Activated CD4-positive, alpha-beta memory T cell treated with anti-CD3 and anti-CD28 coated beads for 36 hours (primary cell): ENCODE data around the gene SNAPC4. TPM values are rescaled to one million over a fixed set of nuclear protein-coding genes. Genes with fewer than 3 reads are reported as not detected.
A peak's percentile ranks its signal among the peaks of the same experiment; 100 is the strongest.

ENCODE experiments used
- CTCF ChIA-PET: fragments of 350-600 bp; sonication (Branson Sonifier 250); formaldehyde crosslinking; loops from one replicate; lab custom pipeline; 2021; ENCODE audit warnings: antibody characterized with exemption, inconsistent platforms; lab: Charles Lee
- POLR2A ChIA-PET: fragments of 350-600 bp; sonication (Branson Sonifier 250); formaldehyde crosslinking; loops from one replicate; lab custom pipeline; 2021; ENCODE audit warnings: antibody characterized with exemption; lab: Charles Lee
- DNase-seq: peaks from one replicate; pipeline ENCODE4 v3.0.0-alpha.2; 2020
- H3K27ac Mint-ChIP-seq: one replicate; pipeline ENCODE4 v1.8.0; 2021; ENCODE audit warnings: mixed read lengths
- H3K27me3 Mint-ChIP-seq: one replicate; pipeline ENCODE4 v1.8.0; 2021; ENCODE audit warnings: mixed read lengths
- H3K36me3 Mint-ChIP-seq: one replicate; pipeline ENCODE4 v1.8.0; 2021; ENCODE audit warnings: mixed read lengths
- H3K4me1 Mint-ChIP-seq: one replicate; pipeline ENCODE4 v1.8.0; 2021; ENCODE audit warnings: low read depth, mixed read lengths
- H3K4me3 Mint-ChIP-seq: one replicate; pipeline ENCODE4 v1.8.0; 2021; ENCODE audit warnings: mild to moderate bottlenecking, mixed read lengths
- H3K9me3 Mint-ChIP-seq: one replicate; pipeline ENCODE4 v1.8.0; 2021; ENCODE audit warnings: mixed read lengths
- intact Hi-C: fragments of 100-400 bp; cut with micrococcal nuclease; formaldehyde crosslinking; loops from one replicate; pipeline ENCODE4 v1.15.1; 2023
- total RNA-seq, 2 experiments: library from RNA; stranded (reverse); gene quantifications; one replicate each; pipeline ENCODE4 v1.2.3, GENCODE V29; 2021

SNAPC4 gene, protein sequence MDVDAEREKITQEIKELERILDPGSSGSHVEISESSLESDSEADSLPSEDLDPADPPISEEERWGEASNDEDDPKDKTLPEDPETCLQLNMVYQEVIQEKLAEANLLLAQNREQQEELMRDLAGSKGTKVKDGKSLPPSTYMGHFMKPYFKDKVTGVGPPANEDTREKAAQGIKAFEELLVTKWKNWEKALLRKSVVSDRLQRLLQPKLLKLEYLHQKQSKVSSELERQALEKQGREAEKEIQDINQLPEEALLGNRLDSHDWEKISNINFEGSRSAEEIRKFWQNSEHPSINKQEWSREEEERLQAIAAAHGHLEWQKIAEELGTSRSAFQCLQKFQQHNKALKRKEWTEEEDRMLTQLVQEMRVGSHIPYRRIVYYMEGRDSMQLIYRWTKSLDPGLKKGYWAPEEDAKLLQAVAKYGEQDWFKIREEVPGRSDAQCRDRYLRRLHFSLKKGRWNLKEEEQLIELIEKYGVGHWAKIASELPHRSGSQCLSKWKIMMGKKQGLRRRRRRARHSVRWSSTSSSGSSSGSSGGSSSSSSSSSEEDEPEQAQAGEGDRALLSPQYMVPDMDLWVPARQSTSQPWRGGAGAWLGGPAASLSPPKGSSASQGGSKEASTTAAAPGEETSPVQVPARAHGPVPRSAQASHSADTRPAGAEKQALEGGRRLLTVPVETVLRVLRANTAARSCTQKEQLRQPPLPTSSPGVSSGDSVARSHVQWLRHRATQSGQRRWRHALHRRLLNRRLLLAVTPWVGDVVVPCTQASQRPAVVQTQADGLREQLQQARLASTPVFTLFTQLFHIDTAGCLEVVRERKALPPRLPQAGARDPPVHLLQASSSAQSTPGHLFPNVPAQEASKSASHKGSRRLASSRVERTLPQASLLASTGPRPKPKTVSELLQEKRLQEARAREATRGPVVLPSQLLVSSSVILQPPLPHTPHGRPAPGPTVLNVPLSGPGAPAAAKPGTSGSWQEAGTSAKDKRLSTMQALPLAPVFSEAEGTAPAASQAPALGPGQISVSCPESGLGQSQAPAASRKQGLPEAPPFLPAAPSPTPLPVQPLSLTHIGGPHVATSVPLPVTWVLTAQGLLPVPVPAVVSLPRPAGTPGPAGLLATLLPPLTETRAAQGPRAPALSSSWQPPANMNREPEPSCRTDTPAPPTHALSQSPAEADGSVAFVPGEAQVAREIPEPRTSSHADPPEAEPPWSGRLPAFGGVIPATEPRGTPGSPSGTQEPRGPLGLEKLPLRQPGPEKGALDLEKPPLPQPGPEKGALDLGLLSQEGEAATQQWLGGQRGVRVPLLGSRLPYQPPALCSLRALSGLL (N-terminal part only)
- total RNA-seq, result 10 to 100 TPM; 13.9 to 14.3 TPM

DNA sequence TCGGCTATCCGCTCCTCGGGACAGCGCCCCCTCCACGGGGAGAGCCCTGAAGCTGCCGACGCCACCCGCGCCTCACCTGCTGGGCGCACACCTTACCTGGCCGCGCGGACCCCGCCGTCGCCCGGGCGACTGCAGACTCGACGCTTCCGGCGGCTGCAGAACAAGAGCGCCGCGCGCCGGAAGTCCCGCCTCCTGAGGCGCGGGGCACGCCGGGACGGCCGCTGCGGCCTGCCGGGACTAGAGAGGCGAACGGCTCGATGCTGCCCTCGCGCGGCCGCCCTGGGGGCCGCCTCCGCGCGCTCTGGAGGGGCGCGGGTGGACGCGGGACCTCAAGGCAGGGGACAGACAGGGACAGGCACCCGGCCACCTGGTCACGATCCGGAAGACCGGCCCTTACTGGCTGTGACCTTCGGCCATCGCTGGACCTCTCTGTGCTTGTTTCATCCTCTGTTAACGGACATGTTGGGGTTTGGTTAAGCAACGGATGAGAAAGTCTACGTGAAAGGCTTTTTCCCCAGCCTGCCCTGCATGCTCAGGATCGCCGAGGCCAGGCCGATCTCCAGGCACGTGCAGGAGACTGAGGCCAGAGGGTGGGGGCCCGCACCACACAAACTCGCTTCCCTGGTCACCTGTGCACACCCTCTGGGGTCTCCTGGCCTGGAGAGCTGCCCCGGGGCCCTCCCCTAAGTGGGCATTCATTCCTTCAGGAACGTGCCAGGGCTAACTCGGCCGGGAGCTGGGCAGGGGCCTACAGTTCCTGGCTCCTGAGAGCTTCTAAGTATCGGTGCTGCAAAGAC, at the start of gene SNAPC4:
Gene SNAPC4 (minus strand): TSS at position 133 of the 797 bp plus-strand sequence. CDS start 1,742 bp downstream, outside the sequence.
- Mint-ChIP-seq H3K27ac (peak within 1 kb of the TSS; percentile 76), H3K27me3 (no peaks in the 10 kb centered on the region), H3K4me1 (peaks cover 50% of the 10 kb centered on the region), H3K4me3 (peak within 1 kb of the TSS; percentile 83), H3K9me3 (no peaks in the 10 kb centered on the region), H3K36me3 (peaks cover 40% of the 10 kb centered on the region)
- CTCF ChIA-PET, result interaction anchor here (0.7 to 2.5 kb wide), 11 partner anchors 8 to 140 kb away, joined by 3 to 19 read pairs (median 4); partner anchors contain the start of genes DNLZ, ENTR1 and PMPCA
- intact Hi-C loops, result loop anchor here (5.0 kb wide), 1 partner anchor 37 kb away; the partner anchor contains the start of gene INPP5E
- POLR2A ChIA-PET, result interaction anchor here (0.7 to 1.8 kb wide), 3 partner anchors 9 to 37 kb away, joined by 3 to 7 read pairs (median 5); partner anchors contain the start of genes DNLZ, ENTR1 and PMPCA
- DNase-seq, result peak; percentile 91

DNA sequence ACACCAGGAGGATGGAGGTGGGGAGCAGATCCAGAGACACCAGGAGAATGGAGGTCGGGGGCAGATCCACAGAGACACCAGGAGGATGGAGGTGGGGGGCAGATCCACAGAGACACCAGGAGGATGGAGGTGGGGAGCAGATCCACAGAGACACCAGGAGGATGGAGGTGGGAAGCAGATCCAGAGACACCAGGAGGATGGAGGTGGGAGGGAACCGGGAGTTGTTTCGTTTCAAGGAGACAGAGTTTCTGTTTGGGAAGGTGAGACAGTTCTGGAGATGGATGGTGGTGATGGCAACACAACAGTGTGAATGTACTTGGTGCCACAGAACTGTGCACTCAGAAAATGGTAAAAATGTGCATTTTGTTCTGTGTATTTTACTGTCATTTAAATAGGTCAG, 48.7 kb upstream of the SNAPC4 start:
- no peaks in the 10 kb centered on the region for H3K27me3 Mint-ChIP-seq
- no peaks in the 10 kb centered on the region for H3K9me3 Mint-ChIP-seq
- ChIA-PET CTCF (no interaction called here), POLR2A (no interaction called here)
- intact Hi-C loops, result no loop called here
- H3K36me3 Mint-ChIP-seq, result peaks cover 44% of the 10 kb centered on the region
- no peaks in the 10 kb centered on the region for H3K4me1 Mint-ChIP-seq
- no peak overlapping the region for H3K4me3 Mint-ChIP-seq
- H3K27ac Mint-ChIP-seq, result no peak overlapping the region
- no peak for DNase-seq

DNA sequence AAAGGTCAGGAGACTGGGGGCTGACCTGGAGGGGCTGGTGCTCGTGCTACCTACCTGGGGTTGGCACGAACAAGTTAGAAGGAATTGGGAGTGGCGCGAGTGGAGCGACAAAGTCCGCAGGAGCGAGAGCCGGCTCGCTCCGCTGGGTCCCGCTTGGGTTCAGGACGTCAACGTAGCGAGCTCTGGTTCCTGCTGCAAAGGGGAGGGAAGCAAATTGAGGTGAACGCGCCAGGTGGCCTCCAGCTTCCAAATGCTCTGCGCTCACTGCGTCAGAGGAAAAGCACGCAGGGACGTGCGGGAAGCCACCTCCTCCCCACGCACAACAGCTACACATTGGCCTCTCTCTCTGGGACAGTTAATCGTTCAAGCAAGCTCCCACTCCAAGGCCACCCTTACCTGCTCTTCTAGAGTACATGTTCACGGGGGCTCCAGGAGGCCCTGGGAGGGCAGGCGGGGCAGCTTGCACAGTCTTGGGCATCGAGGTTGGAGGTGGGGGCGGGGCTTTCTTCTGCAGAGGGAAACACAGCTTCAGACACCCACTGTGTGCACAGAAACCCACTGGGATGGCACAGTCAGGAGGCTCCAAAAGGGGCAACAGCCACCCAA, 47.3 kb upstream of the SNAPC4 start:
- H3K4me3 Mint-ChIP-seq, result no peak overlapping the region
- ChIA-PET CTCF (no interaction called here), POLR2A (no interaction called here)
- intact Hi-C loops, result no loop called here
- H3K9me3 Mint-ChIP-seq, result no peaks in the 10 kb centered on the region
- no peak overlapping the region for H3K27ac Mint-ChIP-seq
- peaks cover 44% of the 10 kb centered on the region for H3K36me3 Mint-ChIP-seq
- H3K4me1 Mint-ChIP-seq, result no peaks in the 10 kb centered on the region
- no peaks in the 10 kb centered on the region for H3K27me3 Mint-ChIP-seq
- no peak for DNase-seq

DNA sequence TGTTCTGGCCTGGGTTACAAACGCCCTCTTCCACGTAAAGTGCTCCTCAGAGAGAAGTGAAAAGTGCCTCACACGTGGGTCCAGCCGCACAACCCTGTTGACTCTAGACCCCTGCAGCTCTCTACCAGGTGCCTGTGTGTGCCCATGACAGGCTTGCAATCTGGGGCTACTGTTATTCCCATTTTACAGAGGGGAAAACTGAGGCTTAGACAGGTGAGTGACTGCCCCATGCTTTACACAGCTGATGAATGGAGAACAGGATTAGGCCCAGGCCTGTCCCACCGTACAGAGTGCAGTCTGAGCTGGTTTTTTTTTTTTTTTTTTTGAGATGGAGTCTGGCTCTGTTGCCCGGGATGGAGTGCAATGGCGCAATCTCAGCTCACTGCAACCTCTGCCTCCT, 45.8 kb upstream of the SNAPC4 start:
- no peak for DNase-seq
- ChIA-PET POLR2A (no interaction called here), CTCF (interaction anchor here (0.6 kb wide), 2 partner anchors 42 to 642 kb away, joined by 3 read pairs; no protein-coding TSS in a partner anchor)
- intact Hi-C loops, result no loop called here
- no peaks in the 10 kb centered on the region for H3K9me3 Mint-ChIP-seq
- no peaks in the 10 kb centered on the region for H3K27me3 Mint-ChIP-seq
- H3K4me1 Mint-ChIP-seq, result no peaks in the 10 kb centered on the region
- no peak overlapping the region for H3K4me3 Mint-ChIP-seq
- no peak overlapping the region for H3K27ac Mint-ChIP-seq
- peaks cover 37% of the 10 kb centered on the region for H3K36me3 Mint-ChIP-seq

DNA sequence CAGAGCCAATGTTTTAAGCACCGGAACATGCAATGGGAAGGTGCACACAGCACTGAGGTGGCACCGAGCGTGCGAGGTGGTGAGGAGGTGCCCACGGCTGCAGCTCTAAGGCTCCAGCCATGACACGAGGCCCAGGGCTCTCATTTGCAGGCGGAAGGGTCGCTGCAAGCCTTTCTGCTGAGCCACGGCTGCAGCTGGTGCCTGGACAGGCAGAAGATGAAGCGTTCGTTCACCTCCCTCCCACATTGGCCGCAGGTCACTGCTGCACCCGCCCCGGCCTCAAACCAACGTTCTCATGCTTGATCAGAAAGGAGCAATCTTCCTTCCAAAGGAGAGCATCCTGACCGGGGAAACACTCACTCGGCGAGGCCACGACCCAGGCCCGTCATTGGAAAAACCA, 44.1 kb upstream of the SNAPC4 start:
- peaks cover 34% of the 10 kb centered on the region for H3K36me3 Mint-ChIP-seq
- no peak overlapping the region for H3K27ac Mint-ChIP-seq
- intact Hi-C loops, result no loop called here
- POLR2A ChIA-PET, result interaction anchor here (0.8 kb wide), 1 partner anchor 32 kb away, joined by 3 read pairs; no protein-coding TSS in a partner anchor
- no peaks in the 10 kb centered on the region for H3K9me3 Mint-ChIP-seq
- DNase-seq, result no peak
- no peaks in the 10 kb centered on the region for H3K4me1 Mint-ChIP-seq
- CTCF ChIA-PET, result no interaction called here
- no peak overlapping the region for H3K4me3 Mint-ChIP-seq
- no peaks in the 10 kb centered on the region for H3K27me3 Mint-ChIP-seq

DNA sequence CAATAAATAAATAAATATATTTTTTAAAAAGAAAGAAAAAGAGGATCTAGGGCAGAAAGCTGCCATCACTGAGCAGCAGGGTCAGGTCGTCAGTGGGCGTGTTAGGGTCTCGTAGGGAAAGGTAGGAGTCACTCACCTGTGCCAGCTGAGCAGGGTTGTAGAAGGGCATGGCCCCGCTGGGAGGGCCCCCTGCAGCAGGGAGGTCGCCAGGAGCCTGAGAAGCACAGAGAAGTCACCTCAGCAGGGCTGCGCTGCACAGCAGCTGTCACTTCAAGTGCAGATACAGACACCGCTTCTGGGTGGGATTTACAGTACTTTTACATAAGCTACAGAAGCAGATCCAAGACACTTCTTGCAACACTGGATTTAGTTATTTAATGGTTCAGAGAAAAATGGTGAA, 43.7 kb upstream of the SNAPC4 start:
- Mint-ChIP-seq H3K9me3 (no peaks in the 10 kb centered on the region), H3K4me3 (no peak overlapping the region), H3K36me3 (peaks cover 34% of the 10 kb centered on the region), H3K27ac (no peak overlapping the region), H3K4me1 (no peaks in the 10 kb centered on the region), H3K27me3 (no peaks in the 10 kb centered on the region)
- ChIA-PET POLR2A (interaction anchor here (0.8 kb wide), 1 partner anchor 32 kb away, joined by 3 read pairs; no protein-coding TSS in a partner anchor), CTCF (interaction anchor here (0.7 kb wide), 1 partner anchor 41 kb away, joined by 3 read pairs; no protein-coding TSS in a partner anchor)
- intact Hi-C loops, result no loop called here
- DNase-seq, result no peak

DNA sequence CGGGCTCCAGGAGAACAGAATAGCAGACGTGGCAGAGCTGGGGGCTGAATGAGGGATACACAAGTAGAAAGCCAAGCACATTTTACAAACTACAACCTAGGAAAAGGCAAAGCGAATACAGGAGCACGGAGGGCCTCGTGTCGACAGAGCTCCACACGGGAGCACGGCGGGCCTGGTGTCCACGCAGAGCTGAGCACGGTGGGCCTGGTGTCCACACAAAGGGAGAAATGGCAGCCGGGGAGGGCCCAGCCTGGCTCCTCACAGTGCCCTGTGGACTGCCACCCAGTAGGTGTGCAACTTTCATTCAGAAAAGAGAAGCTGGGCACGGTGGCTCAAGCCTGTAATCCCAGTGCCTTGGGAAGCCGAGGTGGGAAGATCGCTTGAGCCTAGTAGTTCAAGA, 43.1 kb upstream of the SNAPC4 start:
- Mint-ChIP-seq H3K36me3 (peaks cover 32% of the 10 kb centered on the region), H3K9me3 (no peaks in the 10 kb centered on the region), H3K27ac (no peak overlapping the region), H3K4me1 (peaks cover 3% of the 10 kb centered on the region), H3K27me3 (no peaks in the 10 kb centered on the region), H3K4me3 (no peak overlapping the region)
- DNase-seq, result no peak
- POLR2A ChIA-PET, result no interaction called here
- intact Hi-C loops, result no loop called here
- CTCF ChIA-PET, result interaction anchor here (0.7 kb wide), 1 partner anchor 41 kb away, joined by 3 read pairs; no protein-coding TSS in a partner anchor

DNA sequence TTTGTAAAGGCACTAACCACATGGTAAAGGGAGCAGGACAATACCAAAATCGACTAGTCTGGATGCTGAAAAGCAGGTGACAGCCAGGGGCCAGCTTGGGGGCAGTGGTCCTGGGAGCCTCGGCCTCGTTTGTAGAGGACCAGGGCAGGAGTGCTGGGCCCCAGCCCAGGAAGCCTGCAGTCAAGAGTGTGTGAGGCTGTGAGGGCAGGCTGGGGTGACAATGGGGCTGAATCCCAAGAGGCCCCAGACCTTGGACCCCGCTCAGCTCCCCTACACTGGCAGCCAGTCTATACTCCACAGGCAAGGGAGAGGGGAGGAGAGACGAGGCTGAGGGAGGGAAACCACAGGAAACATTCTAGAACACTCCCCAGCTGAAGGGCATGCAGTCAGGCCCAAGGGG, 42.3 kb upstream of the SNAPC4 start:
- Mint-ChIP-seq H3K27me3 (no peaks in the 10 kb centered on the region), H3K4me1 (peaks cover 10% of the 10 kb centered on the region), H3K27ac (no peak overlapping the region), H3K4me3 (no peak overlapping the region), H3K9me3 (no peaks in the 10 kb centered on the region), H3K36me3 (peaks cover 28% of the 10 kb centered on the region)
- POLR2A ChIA-PET, result no interaction called here
- DNase-seq, result no peak
- CTCF ChIA-PET, result no interaction called here
- intact Hi-C loops, result no loop called here

DNA sequence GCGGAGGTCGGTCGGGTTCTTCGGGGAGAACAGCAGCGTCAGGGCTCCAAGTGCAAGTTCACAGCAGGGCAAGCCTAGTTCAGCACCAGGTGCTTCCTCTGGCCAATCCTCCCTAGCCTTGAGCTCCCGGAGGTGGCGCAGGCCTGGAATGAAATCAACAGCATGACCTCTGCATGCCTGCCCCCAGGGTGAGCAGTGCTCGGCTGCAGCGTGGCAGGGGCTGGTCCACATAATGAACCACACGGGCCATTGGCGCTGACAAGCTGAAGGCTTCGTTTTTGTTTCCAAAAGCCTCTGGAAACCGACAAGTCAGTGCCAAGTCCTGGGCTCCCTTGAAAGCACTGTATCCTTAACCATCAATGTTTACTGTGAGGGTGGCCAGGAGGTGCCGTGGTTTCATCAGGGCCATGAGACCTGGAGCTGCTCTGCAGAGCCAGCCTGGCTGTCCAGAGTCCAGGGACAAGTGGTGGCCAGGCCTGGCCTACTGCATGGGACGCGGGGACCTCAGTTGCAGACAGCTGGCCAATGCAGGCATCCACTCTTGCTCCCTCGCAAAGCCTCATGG, 41.8 kb upstream of the SNAPC4 start:
- DNase-seq, result no peak
- H3K27ac Mint-ChIP-seq, result no peak overlapping the region
- POLR2A ChIA-PET, result no interaction called here
- H3K36me3 Mint-ChIP-seq, result peaks cover 23% of the 10 kb centered on the region
- CTCF ChIA-PET, result interaction anchor here (1.5 kb wide), 1 partner anchor 41 kb away, joined by 3 read pairs; no protein-coding TSS in a partner anchor
- no peaks in the 10 kb centered on the region for H3K9me3 Mint-ChIP-seq
- peaks cover 15% of the 10 kb centered on the region for H3K4me1 Mint-ChIP-seq
- no peaks in the 10 kb centered on the region for H3K27me3 Mint-ChIP-seq
- intact Hi-C loops, result no loop called here
- H3K4me3 Mint-ChIP-seq, result no peak overlapping the region

DNA sequence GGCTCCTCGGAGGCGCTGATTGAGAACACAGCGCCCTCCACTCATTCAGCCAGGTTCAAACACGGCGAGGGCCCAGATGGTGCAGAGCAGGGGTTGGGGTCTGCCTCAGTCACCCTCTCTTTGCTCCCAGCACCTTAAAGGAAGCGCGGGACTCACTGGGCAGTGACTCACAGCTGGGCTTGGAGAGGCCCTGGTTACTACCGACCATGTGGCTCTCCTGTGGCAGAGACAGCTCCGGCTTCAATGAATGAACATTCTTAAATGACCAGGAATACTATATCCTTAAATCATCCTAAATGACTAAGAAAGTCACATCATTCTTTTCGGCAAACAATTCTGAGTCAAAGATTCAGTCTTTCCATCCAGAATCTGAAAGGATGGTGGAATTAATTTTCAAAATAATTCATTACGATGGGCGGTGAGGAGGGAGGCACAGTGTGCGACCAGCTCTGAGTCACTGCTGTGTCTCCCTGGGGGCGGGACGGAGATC, 41.3 kb upstream of the SNAPC4 start:
- DNase-seq, result no peak
- intact Hi-C loops, result no loop called here
- POLR2A ChIA-PET, result no interaction called here
- H3K27ac Mint-ChIP-seq, result no peak overlapping the region
- peaks cover 19% of the 10 kb centered on the region for H3K4me1 Mint-ChIP-seq
- H3K27me3 Mint-ChIP-seq, result no peaks in the 10 kb centered on the region
- H3K4me3 Mint-ChIP-seq, result no peak overlapping the region
- H3K9me3 Mint-ChIP-seq, result no peaks in the 10 kb centered on the region
- CTCF ChIA-PET, result interaction anchor here (1.5 kb wide), 1 partner anchor 40 kb away, joined by 3 read pairs; no protein-coding TSS in a partner anchor
- H3K36me3 Mint-ChIP-seq, result peaks cover 20% of the 10 kb centered on the region
